NCI-H2107 treated with DMSO at 0.1 percent for 48 hours (cell line): Measurements from ENCODE around the gene WBP2.
"Not testable (repeated sequence)": the region's sequence is repeated elsewhere in the genome, so short reads cannot be mapped to it uniquely, and the experiment has no call there.

ENCODE experiments used
- DNase-seq: peaks from one replicate; lab custom pipeline; 2025; ENCODE audit not compliant: unreplicated experiment; lab: John Stamatoyannopoulos, UW

The WBP2 gene

DNA sequence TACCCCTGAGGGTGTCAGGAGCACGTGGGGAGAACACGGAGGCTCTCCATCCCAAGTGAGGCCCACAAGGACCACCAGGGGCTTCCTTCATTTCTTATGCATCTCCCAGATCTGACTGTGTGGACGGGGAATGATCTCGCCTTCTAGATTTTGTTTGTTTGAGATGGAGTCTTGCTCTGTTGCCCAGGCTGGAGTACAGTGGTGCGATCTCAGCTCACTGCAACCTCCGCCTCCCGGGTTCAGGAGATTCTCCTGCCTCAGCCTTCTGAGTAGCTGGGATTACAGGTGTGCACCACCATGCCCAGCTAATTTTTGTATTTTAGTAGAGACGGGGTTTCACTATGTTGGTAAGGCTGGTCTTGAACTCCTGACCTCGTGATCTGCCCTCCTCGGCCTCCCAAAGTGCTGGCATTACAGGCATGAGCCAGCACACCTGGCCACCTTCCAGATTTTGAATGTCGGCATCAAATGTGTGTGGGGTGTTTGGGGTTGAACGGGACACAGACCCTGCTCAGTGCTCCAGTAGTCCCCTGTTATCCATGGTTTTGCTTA lies 13.7 kb upstream of the WBP2 start:
- DNase-seq: not testable (repeated sequence)

DNA sequence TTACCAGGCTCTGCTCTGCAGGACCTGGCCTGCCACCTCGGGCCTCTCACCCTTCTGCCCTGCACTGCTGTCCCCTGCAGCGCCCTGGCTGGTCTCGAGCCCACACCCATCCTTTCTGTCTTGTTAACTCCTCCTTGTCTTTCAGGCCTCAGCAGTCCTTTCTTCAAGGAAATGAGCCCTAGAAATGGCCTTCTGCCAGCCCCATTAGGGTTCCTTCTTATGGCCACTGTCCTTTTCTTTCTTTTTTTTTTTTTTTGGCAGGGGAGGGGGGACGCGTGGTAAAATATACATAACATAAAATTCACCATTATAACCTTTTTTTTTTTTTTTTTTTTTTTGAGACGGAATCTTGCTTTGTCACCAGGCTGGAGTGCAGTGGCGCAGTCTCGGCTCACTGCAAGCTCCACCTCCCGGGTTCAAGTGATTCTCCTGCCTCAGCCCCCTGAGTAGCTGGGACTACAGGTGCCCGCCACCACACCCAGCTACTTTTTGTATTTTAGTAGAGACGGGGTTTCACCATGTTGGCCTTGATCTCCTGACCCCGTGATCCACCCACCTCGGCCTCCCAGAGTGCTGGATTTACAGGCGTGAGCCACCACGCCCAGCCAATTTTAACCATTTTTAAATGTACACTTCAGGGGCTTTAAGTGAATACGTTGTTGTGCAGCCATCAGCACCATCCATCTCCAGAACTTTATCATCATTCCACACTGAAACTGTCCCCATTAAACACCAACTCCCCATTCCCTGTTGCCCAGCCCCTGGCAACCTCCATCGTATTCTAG lies 10.5 kb upstream of the WBP2 start:
- DNase-seq: not testable (repeated sequence)

DNA sequence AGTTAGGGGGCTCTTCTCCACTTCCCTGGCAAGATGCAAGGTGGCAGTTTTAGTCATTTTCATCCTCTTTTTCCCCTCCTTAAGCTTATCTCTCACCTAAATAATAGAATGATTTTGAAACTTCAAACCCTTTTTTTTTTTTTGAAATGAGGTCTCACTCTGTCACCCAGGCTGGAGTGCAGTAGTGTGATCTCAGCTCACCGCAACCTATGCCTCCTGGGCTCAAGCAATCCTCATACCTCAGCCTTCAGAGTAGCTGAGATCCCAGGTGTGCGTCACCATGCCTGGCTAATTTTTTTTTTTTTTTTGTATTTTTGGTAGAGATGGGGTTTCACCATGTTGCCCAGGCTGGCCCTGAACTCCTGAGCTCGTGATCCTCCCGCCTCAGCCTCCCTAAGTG lies 9.8 kb upstream of the WBP2 start:
- DNase-seq: not testable (repeated sequence)

DNA sequence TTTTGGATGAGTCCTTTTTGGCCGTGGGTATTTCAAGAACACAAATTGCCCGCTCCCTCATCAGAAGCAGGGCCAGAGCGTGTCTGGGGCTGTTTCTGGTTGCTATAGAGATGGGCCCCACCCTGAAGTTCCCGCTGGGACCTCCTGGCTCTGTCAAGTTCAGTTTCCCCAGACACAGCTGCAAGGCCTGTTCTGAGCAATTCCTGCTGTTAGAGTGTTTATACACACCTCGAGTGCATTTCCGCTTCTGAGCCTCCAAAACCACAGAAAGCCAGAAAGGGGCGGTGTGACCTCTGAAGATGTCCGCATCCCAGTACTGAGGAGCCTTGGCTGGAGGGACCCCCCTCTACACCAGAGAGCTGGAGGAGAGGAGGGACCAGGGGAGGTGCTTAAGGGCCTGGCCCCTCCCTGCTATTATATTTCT lies 9.3 kb upstream of the WBP2 start:
- DNase-seq: peak; percentile 69

DNA sequence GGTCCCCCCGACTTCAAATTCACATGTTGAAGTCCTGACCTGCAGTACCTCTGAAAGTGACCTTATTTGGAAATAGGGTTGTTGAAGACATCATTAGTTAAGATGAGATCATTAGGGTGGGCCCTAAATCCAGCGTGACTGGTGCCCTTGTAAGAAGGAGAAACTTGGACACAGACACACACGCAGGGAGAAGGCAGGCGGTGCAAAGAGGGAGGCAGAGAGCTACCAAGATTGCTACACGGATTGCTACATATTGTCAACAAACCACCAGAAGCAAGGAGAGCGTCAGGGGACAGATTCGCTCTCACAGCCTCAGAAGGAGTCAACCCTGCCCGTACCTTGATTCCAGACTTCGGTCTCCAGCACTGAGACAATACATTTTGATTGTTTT lies 6.8 kb upstream of the WBP2 start:
- no peak for DNase-seq

DNA sequence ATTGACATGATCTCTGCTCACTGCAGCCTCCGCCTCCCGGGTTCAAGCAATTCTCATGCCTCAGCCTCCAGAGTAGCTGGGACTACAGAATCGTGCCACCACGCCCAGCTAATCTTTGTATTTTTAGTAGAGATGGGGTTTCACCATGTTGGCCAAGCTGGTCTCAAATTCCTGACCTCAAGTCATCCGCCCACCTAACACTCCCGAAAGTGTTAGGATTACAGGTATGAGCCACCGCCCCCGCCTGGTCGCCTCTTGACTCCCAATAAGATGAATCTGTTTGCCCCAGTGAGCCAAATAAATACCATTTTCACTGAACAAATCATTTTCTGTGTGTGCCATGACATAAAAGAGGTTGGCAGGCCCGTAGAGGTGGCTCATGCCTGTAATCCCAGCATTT lies 4.2 kb upstream of the WBP2 start:
- DNase-seq: not testable (repeated sequence)

DNA sequence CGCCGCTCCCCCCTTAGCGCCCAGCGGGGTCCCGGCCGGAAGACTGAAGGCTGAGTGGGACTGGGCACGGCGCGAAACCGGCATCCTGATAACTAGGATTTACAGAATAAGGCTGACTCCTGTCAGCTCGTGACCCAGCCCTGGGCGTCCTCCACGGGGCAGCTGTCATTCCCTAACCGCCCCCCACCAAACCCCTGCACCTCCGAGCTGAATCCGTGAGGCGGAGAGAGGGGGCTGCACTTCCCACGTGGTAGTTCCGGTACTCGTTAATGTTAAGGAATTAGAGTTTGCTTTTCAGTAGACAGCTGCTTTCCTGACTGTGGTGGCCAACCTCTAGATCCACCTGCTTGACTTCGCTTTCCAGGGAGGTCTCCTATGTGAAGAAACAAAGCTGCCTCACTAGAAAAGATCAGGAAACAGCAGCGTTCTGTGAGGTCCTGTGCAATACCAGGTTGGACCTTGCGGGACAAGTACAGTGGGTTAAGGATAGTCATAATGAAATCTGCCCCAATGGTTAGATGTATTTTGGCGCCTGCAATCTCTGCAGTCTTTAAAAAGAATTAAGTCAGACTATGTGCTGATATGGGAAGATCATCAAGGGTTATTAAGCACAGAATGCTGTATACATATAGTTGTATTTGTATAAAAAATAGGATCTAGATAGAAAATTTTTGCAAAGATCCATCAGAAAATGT lies 1.1 kb upstream of the WBP2 start:
- peak; percentile 30 for DNase-seq

DNA sequence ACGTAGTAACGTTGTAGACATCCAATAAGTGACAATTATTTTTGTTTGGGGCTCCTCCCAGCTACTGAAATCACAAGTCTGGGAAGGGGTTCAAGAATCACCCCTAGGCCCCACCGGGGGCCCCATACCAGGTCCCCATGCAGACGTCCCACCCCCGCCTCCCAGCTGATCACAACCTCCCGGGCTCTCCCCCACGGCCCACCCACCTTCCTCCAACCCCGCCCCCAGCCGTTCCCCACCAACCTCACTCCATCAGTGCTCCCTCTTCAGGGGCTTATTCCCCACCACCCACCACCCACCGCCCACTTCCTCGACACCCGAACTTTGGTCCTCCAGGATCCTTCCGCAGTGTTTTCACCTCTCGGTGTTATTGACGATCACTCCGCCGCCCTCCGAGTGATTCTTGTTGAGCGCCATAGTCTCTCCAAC lies 240 bp downstream of the WBP2 start:
- DNase-seq: no peak

DNA sequence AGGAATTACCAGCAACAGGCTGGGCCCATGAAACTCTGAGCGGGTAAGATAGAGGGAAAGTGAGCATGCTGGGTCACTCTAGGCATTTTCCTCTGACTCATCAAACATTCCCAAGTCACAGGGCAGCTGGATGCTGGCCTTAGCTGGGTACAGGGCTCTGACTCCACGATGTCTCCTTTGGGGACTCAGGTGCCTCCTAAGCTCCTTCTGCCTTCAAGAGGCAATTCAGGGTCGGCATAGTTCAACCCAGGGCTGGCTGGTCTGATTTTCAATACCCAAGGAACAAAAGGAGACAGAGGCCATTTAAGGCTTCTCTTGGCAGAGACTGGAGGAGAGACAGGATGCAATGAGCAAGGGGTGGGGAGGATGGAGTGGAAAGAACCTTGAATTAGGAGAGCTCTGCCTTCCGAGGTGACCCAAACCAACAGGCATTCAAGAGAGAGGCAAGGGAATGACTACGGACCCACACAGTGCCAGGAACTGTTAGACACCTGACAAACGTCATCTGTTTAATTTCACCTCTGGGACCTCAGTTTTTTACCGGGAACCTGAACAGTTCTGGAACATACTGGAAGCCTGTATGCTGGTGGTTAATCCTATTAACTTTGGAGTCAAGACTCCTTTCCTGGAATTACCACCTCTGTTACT lies 910 bp downstream of the WBP2 start:
- DNase-seq: no peak

DNA sequence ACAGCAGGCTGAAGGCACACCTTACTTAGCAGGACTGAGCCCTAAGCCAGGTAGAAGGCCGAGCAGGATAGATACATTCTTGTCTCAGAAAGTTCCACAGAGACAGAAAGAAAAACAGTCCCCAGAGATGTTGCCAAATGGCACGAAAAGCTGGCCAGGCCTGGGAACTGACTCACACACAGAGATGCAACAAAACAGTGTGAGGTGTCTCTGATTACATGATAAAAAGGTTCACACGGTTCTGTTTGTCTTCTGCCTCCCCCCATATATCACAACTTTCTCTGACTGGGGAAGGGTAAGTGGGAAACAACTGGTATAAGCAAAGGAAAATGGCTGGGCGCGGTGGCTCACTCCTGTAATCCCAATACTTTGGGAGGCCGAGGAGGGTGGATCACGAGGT lies 1.7 kb downstream of the WBP2 start:
- no peak for DNase-seq

DNA sequence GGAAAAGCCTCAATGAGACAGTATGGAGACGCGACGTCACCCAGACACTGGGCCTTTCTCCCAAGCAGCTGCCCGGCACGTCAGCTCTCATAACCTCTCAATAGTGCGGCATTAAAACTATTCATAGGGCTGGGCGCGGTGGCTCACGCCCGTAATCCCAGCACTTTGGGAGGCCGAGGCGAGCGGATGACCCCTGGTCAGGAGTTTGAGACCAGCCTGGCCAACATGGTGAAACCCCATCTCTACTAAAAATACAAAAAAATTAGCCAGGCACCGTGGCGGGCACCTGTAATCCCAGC lies 3.5 kb downstream of the WBP2 start:
- not testable (repeated sequence) for DNase-seq

DNA sequence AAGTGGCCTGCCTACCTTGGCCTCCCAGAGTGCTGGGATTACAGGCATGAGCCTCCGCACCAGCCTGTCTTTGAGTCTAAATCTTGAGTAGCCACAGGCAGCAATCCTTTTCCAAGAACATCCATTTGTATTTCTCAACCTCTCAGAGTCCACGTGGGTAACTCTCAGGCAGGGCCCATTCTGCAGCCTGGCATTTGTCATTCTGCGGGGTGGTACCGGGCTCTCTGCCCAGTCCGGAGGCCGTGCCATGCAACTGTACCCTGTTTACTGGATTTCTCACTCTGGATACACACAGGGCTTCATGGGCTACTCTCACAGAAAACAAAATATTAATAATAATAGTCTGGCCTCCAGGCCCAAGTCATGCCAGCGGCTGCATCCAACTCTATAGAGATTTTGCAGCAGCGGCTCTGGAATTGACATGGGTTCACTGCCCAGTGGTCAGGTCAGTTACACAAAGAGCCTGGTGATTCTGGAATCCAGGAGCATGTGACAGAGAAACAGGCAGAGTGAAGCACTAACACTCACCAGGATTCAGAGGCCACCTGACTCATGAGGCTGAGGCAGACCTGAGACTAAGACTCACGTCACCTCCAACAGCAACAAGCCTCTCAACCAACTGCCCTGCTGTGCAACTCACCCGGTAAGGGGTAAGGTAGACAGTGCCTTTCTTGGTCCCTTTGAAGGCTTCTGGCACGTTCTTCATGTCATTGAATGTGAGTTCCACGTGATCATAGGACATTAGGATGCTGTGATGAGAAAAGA lies 4.0 kb downstream of the WBP2 start:
- no peak for DNase-seq

DNA sequence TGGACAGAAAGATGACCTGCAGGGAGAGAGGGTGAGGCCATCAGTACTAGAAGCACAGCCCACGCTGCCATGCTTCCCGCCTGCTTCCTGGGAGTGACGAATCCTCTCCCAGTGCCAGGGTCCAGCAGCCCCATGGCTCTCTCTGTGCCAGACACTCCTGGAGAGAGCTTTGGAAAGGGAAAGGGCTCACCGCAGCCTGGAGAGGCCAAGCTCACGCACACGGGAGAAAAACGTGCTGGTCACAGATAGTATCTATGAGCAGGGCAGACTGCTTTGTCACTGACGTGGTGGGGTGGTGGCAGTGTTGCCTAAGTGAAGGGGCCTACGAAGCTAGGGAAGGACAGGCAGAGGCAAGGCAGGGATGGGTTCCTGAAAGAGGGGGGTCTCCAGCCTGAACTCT lies 5.4 kb downstream of the WBP2 start:
- DNase-seq: no peak

DNA sequence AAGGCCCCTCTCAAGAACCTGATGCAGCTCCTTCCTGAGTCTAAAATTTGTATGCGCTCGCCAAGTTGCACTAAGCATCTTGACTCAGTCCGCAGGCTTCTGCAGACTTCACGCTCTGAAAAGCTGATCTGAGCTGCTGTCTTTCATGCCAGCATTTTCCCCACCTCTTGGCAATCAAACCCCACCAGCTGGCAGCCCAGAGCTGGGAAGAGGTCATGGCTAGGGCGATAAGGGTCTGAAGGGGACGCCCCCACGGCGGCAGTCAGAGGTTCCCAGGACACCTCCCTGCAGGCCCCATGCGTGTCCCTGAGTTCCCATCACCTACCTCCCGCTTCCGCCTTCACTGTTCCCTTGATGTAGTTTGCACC lies 5.9 kb downstream of the WBP2 start:
- no peak for DNase-seq

DNA sequence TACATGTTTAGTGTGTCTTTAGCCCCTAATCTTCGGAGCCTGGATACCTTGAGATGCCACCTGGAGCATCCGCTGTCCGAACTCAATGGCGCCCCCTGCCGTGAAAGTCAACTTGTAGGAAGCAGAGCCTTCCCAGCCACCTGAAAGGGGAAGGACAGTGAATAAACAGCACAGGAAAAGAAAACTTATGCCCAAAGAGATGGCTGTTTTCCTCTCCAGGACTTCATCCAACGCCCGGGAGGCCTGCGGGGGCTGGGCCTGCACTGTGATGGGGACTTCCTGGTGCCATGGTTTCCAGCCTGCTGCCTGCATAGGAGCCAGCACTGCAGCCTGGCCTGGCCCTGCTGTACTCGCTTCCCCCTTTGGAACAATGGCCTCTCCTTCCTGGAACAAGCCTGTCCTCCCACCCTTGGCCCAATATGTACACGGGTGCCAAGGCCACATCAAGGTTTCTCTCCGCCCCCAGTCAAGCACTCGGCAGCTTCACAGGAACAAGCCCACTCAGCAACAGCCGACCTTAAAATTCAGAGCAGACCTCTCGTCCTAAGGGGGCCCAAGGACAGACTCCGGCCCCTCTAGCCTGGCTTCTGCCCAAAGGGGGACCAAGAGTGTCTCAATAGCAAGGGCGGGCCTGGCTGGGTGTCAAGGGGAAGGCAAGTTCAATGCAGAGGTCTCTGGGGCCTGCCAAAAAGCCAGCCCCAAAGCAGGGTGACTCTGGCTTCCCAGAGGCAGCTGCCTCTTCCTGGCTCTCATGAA lies 6.4 kb downstream of the WBP2 start:
- peak; percentile 48 for DNase-seq

DNA sequence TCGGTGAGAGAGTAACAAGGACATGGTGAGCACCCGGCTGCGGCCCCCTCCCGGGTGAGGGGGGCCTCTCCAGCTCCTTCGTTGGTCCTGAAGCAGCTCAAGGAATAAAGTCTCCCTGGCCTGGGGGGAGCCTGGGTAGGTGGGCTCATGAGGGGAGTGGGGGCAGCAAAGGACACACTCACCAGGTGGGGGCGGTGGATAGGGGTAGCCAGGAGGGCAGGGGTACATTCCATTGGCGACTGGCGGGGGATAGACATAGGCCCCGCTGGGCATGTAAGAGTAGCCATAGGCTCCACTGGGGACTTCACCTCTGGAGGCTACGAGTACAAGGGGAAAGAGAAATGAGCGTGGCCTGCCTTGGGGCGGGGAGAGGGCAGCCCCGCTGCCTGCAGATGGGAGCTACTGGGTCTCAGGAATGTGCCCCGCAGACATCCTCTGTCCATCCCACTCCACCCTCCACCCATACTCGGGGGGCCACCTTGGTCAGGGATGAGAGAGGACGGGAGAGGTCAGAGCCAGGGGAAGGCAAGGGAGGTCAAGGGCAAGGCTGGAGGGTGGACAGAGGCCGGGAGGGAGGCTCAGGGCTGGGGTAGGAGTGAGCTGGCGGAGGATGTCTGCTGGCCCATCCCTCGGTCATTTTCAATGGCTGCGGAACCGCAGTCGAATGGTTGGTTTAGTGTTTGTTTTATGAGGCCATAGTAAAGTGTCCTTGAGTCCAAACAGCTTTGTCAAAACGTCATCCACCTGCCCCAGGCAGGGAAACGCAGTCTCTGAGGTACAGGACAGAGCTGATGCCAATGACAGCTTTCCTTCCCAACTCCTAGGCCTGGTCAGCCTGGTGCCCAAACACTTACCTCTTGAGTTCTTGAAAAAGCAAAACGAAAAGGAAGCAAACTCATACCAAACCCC lies 7.3 kb downstream of the WBP2 start:
- no peak for DNase-seq

DNA sequence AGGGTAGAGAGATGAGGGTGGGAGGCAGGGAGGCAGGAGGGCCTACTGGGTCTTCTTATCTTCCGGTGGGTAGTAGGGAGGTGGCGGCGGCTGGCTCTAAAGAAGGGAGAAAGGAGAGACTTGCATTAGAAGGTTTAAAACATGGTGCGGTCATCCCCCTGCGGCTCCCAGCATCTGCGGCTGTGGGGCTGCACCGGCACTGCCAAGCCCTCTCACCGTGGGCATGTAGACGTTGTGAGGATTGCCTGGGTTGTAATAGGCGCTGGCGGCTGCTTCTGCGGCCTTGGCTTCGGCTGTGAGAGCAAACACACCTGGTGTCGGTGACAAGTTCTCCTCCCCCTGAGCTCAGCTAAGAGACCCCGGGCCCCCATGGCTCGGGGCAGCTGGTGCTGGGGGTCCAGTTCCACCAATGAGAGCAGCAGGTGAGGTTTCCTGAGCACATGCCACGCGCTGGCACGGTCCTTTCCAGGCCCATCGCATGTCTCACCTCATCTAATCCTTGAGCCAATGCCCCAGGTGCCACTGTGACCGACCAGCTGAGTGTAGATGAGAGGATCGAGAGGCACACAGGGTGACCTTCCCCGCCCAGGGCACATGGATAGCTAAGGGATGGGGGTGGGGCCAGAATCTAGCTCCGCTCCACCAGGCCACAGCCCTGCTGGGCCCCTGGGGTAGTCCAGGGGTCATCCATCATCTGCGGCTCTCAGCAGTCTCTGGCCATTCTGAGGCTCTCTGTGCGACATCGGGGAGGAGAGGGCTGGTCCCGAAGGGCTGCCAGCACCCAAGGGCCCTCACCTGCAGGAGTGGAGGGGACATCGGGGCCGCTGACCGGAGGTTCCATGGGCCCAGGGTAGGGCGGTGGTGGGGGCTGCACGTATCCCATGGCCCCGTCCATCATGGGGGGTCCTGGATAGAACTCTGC lies 8.2 kb downstream of the WBP2 start:
- DNase-seq: no peak

DNA sequence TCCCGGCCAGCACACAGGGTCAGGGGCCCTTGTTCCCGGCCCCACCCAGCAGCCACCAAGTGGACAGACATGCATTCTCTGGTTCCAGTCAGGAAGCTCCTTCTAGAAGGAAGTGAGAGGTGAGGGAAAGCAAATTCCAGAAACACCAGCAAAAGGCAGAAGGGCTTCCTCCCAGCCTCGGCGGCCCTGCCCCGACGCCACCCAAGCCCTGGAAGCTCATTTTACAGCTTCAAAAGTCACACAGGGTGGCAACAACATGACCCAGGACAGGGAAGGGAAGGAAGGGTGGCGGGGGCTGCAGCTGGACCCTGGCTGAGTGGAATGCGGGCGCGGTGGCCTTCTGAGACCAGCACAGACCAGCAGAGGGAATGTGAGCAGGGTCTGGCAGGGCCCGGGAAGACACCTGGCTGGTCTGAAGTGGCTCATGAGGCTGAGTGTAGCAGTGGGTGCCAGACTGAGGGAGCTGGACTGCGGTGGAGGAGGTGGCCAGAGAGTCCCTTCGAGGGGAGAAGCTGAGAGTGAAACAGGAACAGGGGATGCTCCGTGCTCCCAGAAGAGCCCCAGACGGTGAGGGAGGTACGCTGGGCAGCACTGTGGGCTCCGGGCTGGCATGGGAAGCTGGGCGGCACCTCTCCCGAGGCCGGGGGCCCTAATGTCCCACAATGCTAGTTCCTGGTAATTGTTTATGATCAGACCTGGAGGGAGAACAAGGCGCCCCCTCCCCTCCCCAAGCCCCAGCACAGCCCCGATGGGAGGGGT lies 9.0 kb downstream of the WBP2 start:
- DNase-seq: no peak
